Activated CD8-positive, alpha-beta memory T cell treated with anti-CD3 and anti-CD28 coated beads, Interleukin-2, amount 50 U/mL, for 48 hours (primary cell): ENCODE measurements around the gene EPC1.
A peak's percentile ranks its signal among the peaks of the same experiment; 100 is the strongest.
"Not testable (repeated sequence)": the region's sequence is repeated elsewhere in the genome, so short reads cannot be mapped to it uniquely, and the experiment has no call there.

Experiments used
- DNase-seq: peaks from one replicate; pipeline ENCODE4 v3.0.0-alpha.2; 2020

The EPC1 gene

GRCh38 chr10:32372000-32372875, 25.3 kb upstream of the EPC1 start:
- DNase-seq = no peak

- DNase-seq = no peak
Observed at GRCh38 chr10:32371101-32371500, 24.1 kb upstream of the EPC1 start.

GRCh38 chr10:32367793-32368453, 21.0 kb upstream of the EPC1 start:
- peak; percentile 75 for DNase-seq

GRCh38 chr10:32366588-32366987, 19.6 kb upstream of the EPC1 start:
- DNase-seq = no peak

- no peak for DNase-seq
Observed at GRCh38 chr10:32366111-32366510, 19.2 kb upstream of the EPC1 start.

GRCh38 chr10:32365404-32365803, 18.4 kb upstream of the EPC1 start:
- not testable (repeated sequence) for DNase-seq

- no peak for DNase-seq
Observed at GRCh38 chr10:32362571-32362970, 15.6 kb upstream of the EPC1 start.

- no peak for DNase-seq
Observed at GRCh38 chr10:32360884-32361283, 13.9 kb upstream of the EPC1 start.

GRCh38 chr10:32360241-32360640, 13.3 kb upstream of the EPC1 start:
- no peak for DNase-seq

GRCh38 chr10:32357056-32357735, 10.2 kb upstream of the EPC1 start:
- no peak for DNase-seq

- DNase-seq = not testable (repeated sequence)
Observed at GRCh38 chr10:32354690-32355089, 7.7 kb upstream of the EPC1 start.

- no peak for DNase-seq
Observed at GRCh38 chr10:32350811-32351350, 3.9 kb upstream of the EPC1 start.

GRCh38 chr10:32349968-32350738, 3.2 kb upstream of the EPC1 start:
- no peak for DNase-seq

GRCh38 chr10:32349199-32349585, 2.2 kb upstream of the EPC1 start:
- no peak for DNase-seq

GRCh38 chr10:32348297-32349198, 1.6 kb upstream of the EPC1 start:
- no peak for DNase-seq

GRCh38 chr10:32347363-32348022, 535 bp upstream of the EPC1 start:
- DNase-seq = no peak

- DNase-seq = peak; percentile 95
Observed at GRCh38 chr10:32346134-32346550, 816 bp downstream of the EPC1 start.

GRCh38 chr10:32341596-32341995, 5.4 kb downstream of the EPC1 start:
- DNase-seq = no peak

GRCh38 chr10:32340596-32341180, 6.3 kb downstream of the EPC1 start:
- DNase-seq = no peak

- no peak for DNase-seq
Observed at GRCh38 chr10:32338262-32338661, 8.7 kb downstream of the EPC1 start.

- DNase-seq = no peak
Observed at GRCh38 chr10:32337350-32337749, 9.6 kb downstream of the EPC1 start.
